Measurements from ENCODE around the gene BRK1.
"Not testable (repeated sequence)": the region's sequence is repeated elsewhere in the genome, so short reads cannot be mapped to it uniquely, and the experiment has no call there.

The BRK1 gene

GRCh38 chr3:10115326-10116137 is at the start of gene BRK1:
BRK1 (plus strand) TSS chr3:10115675; CDS start chr3:10115702, 27 bp downstream.
- peak; percentile 95 for DNase-seq

- not testable (repeated sequence) for DNase-seq
Measured at GRCh38 chr3:10070077-10070476, 45.4 kb upstream of the BRK1 start.

GRCh38 chr3:10074666-10075065 is 40.8 kb upstream of the BRK1 start:
- no peak for DNase-seq

GRCh38 chr3:10081871-10082270 is 33.6 kb upstream of the BRK1 start:
- DNase-seq: no peak

- no peak for DNase-seq
Measured at GRCh38 chr3:10085738-10086137, 29.7 kb upstream of the BRK1 start.

- DNase-seq: no peak
Measured at GRCh38 chr3:10088256-10088655, 27.2 kb upstream of the BRK1 start.

- no peak for DNase-seq
Measured at GRCh38 chr3:10090179-10090578, 25.3 kb upstream of the BRK1 start.

- not testable (repeated sequence) for DNase-seq
Measured at GRCh38 chr3:10090774-10091173, 24.7 kb upstream of the BRK1 start.

- not testable (repeated sequence) for DNase-seq
Measured at GRCh38 chr3:10091387-10091786, 24.1 kb upstream of the BRK1 start.

GRCh38 chr3:10093678-10094077 is 21.8 kb upstream of the BRK1 start:
- DNase-seq: no peak

GRCh38 chr3:10099041-10099440 is 16.4 kb upstream of the BRK1 start:
- no peak for DNase-seq

- no peak for DNase-seq
Measured at GRCh38 chr3:10106919-10107318, 8.6 kb upstream of the BRK1 start.

GRCh38 chr3:10108091-10108490 is 7.4 kb upstream of the BRK1 start, which contains the start of gene FANCD2OS:
FANCD2OS (minus strand) TSS chr3:10108255; CDS start chr3:10104774, 3,481 bp downstream.
- DNase-seq: no peak

GRCh38 chr3:10116138-10116460 is 624 bp downstream of the BRK1 start:
- DNase-seq: no peak

GRCh38 chr3:10116928-10117327 is 1.5 kb downstream of the BRK1 start:
- DNase-seq: no peak

GRCh38 chr3:10119376-10119775 is 3.9 kb downstream of the BRK1 start:
- DNase-seq: no peak

GRCh38 chr3:10121064-10121463 is 5.6 kb downstream of the BRK1 start:
- DNase-seq: no peak

GRCh38 chr3:10122724-10123123 is 7.2 kb downstream of the BRK1 start:
- no peak for DNase-seq

GRCh38 chr3:10135872-10136271 is 20.4 kb downstream of the BRK1 start:
- not testable (repeated sequence) for DNase-seq

GRCh38 chr3:10136426-10137005 is 21.0 kb downstream of the BRK1 start:
- no peak for DNase-seq

GRCh38 chr3:10137178-10137577 is 21.7 kb downstream of the BRK1 start:
- no peak for DNase-seq

GRCh38 chr3:10140996-10141546 is 25.6 kb downstream of the BRK1 start:
- no peak for DNase-seq

- DNase-seq: no peak
Measured at GRCh38 chr3:10142707-10143560, 27.5 kb downstream of the BRK1 start.

All from left hindlimb (tissue), 1 donor.